Activated naive CD4-positive, alpha-beta T cell (primary cell): Measurements from ENCODE around the gene TRIM44.

Source experiments
- DNase-seq, 4 experiments: peaks; one replicate each; lab custom pipeline; 2025; lab: John Stamatoyannopoulos, UW

The TRIM44 gene

DNA sequence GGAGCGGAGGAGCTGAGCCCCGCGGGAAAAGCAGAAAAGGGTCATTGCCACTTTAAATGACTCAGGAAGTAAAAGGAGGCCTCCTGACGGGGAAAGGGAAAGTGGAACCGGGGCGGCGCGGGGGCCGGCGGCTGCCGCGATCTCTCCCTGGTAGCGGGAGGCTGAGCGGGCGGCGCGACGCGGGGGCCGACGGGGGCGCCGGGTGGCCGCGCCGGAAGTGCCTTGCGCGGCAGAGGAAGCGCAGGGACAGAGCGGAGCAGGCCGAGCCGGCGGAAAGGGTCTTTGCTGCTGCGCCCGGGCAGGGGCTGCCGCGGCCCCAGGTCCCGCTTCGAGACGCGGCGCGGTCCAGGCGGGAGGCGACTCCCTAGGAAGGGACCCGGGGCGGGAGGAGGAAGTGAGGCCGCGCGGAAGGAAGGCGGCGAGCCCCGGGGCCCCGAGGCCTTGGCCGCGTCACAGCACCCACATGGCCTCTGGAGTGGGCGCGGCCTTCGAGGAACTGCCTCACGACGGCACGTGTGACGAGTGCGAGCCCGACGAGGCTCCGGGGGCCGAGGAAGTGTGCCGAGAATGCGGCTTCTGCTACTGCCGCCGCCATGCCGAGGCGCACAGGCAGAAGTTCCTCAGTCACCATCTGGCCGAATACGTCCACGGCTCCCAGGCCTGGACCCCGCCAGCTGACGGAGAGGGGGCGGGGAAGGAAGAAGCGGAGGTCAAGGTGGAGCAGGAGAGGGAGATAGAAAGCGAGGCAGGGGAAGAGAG lies at the start of gene TRIM44:
TRIM44 (plus strand) TSS at position 127 of the 759 bp plus-strand sequence; CDS start at position 464, 337 bp downstream.
- DNase-seq = peak; percentile 53 to 73 (median 60)

- DNase-seq = no peak
Observed at GRCh38 chr11:35614939-35615569, 47.5 kb upstream of the TRIM44 start.

DNA sequence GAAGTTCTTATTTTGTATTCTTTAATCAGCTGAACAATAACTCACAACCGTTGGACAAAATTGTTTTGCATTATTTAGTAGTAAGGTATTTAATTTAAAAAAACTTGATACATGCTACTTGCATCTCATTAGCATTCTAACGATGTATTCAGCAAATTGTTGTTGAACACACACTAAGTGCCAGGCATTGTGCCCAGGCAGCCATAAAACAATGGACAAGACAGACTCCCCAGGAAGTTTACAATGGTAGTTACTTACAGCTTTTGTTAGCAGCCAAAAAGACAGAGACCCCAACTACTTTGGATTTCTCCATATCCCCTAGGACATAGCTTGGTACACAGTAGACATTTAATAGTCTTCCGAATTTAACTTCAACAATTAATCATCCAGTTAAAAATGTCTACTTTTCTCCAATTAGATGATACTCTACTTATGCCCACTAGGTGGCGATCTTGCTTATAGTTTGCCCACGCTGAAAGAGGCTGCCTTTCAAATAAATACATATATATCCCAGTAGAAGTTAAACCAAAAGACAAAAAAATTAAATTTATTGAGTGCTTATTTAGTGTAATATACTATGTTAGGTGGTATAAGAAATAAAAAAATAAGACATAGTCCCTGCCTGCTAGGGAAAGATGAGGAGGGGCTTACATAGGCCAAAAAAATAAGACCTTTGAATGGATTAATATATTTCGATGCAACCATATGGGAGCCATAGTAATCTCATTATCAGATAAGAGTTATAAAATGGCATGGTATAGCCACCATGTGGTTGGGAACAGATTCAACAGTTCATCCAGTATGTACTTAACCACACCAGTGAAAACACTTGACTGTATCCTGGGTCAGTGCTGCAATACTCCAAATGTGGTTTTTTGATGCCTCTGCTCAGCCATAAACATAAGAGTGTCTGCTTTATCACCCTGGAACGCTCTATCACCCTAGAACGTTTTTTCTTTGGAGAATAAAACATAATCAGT lies 46.4 kb upstream of the TRIM44 start:
- DNase-seq = no peak

GRCh38 chr11:35617316-35617686 lies 45.3 kb upstream of the TRIM44 start:
- DNase-seq = no peak

- DNase-seq = no peak
Observed at GRCh38 chr11:35617687-35618496, 44.7 kb upstream of the TRIM44 start, which contains the start of gene FJX1. Gene FJX1, plus strand, starts transcription at chr11:35618460. Its CDS starts 177 bp downstream, at chr11:35618637.

GRCh38 chr11:35618497-35619115 lies 44.0 kb upstream of the TRIM44 start:
- DNase-seq = no peak

- DNase-seq = no peak
Observed at GRCh38 chr11:35619116-35619854, 43.3 kb upstream of the TRIM44 start.

DNA sequence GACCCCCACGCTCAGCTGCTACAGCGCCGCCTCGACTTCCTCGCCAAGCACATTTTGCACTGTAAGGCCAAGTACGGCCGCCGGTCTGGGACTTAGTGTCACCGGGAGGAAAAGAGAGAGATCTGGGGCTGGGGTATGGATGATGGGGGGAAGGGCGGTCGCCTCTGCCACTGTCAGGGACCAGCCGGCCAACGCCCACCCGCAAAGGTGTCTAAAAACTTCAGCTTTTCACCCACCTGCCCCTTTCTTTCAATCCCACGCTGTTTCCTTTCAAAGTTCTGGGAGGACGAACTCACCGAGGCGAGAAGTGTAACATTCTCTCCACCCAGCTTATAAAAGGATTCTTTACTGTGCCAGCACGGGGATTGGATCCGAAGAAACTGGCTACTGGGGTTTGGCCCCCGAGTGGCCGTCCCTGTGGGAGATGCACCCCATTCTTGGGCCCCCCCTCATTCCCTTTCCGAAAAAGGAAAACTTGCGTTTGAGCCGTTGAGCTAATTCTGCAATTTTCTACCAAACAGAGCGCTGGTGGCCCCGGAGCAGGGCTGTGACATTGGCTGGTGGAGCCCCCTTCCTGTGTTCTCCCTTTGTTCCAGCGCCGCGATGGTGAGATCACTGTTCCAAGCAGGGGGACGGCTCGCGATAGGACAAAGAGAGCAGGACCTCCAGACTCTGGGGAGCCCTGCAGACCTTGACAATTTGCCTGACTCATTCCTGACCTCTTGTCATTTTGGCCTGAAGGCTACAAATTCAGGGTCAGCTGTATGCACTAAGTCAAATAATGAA lies 42.5 kb upstream of the TRIM44 start:
- no peak for DNase-seq

- DNase-seq = no peak
Observed at GRCh38 chr11:35620795-35621194, 41.8 kb upstream of the TRIM44 start.

DNA sequence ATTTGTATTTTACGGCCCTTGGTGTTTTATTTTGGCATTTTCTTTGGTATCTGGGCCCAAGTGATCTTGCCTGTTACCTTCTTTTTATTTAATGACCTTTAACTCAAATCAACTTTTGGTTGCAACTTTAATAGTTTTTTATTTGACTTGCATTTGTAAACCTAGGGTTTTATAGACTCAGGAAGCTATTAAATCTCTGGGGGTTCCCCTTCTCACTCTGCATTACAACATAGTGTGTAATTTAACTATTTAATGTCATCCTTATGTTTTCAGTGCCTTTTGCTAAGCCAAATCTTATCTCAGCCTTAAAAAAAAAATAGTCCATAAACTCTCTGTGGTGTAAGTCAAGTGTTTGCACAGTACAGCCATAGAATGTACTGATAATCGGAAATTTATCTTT lies 41.0 kb upstream of the TRIM44 start:
- DNase-seq = no peak

DNA sequence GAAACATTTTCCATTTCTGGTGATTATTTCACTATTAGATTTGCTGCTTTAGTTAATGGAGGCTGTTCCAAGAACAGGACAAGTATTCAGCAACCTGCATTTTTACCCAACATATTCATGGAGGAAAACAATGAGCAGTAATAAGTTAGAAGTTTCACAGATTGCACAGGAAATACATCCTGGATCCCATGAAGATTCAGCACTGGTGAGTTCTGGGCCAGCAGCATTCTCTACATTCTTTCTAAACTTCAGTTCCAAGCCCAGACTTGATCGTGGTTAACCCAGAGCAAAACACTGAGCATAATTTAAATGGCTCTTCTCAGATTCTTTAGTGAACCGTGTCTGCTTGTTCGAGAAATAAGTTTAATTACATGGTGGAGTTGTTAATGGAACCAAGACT lies 40.5 kb upstream of the TRIM44 start:
- no peak for DNase-seq

DNA sequence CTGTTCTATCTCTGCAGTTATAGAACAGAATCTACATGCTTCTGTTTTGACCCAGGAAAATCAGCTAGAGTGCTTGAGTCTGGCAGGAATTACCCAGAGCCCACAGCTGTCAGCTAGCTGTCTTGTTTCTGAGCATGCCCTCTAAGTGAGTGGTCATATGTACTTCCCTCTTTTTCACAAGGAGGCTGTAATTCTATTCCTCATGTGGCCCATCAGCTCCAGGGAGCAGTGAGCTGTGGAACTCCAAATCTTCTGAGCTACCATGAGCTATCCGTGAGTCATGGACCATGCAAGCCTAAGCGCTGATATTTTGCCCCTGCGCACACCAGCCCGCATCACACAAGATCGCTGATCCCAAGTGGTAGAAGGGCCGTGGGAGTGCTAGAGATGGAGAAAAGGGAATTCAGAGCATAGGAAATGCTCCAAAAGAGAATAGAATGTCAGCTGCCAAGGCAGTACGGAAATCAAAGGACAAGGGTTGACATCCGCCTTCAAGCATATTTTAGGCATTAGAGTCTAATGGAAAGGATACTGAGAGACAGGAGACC lies 38.9 kb upstream of the TRIM44 start:
- DNase-seq = no peak

DNA sequence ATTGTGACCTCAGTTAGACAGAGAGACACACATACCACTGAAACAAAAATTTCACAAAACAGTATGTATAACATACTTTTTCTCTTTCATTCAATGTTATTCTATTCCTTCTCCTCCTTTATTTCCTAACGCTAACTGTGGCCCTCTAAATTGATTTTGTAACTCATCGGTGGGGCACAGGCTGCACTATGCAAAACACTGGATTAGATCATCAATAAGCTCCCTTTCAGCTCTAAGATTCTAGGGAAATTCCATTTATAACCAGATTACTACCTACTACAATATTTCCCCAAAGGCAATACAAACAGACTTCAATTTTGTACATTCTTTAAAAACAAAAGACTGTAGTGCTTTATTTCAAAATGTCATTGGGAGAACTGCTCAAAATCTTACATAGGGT lies 38.3 kb upstream of the TRIM44 start:
- no peak for DNase-seq

DNA sequence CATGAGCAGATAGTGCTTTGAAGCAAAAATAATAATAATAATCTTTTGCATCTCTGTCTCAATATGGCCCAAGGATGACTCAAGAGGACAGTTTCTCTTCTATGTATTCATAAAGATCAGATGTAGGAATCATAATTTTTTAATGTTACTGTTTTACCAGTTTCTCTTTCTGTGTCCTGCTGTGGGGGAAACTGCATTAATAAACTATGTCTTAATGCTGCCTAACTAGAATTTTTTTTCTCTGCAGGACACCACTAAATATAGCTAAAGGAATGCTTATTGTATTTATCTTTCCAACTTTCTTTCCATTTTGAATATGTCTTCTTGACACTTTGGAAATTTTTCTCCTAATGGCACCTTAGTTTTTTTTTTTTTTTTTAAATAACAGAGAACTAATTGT lies 37.8 kb upstream of the TRIM44 start:
- DNase-seq = no peak

DNA sequence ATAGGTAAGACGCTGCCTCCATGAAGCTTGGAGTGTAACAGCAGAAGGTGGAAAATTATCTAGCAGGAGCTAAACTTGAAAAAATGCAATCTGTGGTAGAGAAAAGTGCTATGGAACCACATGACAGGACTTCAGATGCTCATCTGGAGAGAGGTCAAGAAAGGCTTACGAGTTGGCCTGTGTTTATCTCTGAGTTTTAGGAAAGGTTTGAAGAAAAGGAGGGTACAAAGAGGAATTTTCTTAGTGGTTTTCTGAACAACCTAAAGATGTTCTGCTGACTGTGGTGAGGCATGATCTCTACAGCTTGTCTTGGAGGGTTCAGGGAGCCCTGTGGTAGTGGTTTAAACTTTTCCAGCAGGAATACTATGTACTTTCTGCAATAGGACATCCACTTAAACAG lies 36.1 kb upstream of the TRIM44 start:
- DNase-seq = no peak

GRCh38 chr11:35629511-35629910 lies 33.1 kb upstream of the TRIM44 start:
- no peak for DNase-seq

DNA sequence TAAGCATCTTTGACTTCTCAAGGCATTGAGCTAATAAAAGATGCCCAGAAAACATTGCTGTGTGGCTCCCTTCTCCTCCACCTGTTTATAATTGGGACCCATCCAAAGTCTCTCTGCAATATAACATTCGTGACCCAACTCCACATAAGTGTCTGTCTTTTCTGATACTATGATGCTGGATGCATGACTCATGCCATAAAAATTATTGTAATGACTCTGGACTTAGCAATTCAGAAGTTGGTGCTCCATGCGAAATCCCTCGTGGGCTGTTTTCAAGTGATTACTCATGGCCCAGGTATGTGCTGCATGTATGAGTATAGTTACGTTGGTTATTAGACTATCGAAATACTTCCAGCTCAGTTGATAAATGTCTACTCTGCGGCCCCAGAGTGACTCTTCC lies 32.7 kb upstream of the TRIM44 start:
- no peak for DNase-seq

DNA sequence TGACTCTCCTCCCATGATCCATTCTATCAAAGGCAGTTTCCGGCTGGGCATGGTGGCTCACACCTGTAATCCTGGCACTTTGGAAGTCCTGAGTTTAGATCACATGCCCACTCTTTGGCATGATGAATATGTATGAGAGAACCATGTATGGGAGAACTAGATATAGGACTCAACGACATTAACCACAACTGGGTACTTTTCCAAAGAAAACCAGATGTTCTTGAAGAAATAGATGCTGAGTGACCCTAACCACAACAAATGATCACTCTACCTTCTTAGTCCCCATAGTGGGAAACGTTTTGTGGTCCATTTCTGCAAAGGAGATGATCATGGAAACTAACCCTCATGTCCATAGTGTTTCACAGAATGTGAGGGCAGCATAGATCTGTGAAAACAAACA lies 30.7 kb upstream of the TRIM44 start:
- DNase-seq = no peak

- no peak for DNase-seq
Observed at GRCh38 chr11:35632301-35632700, 30.3 kb upstream of the TRIM44 start.
